CD4-positive, alpha-beta T cell treated with Interleukin-17A for 4 hours (primary cell): Measurements from ENCODE around the gene OR5I1.
"Not testable (repeated sequence)": the region's sequence is repeated elsewhere in the genome, so short reads cannot be mapped to it uniquely, and the experiment has no call there.

ENCODE experiments used
- DNase-seq: peaks from one replicate; pipeline ENCODE4 v3.0.0-alpha.2; 2020; ENCODE audit warnings: mixed read lengths

The OR5I1 gene

DNA sequence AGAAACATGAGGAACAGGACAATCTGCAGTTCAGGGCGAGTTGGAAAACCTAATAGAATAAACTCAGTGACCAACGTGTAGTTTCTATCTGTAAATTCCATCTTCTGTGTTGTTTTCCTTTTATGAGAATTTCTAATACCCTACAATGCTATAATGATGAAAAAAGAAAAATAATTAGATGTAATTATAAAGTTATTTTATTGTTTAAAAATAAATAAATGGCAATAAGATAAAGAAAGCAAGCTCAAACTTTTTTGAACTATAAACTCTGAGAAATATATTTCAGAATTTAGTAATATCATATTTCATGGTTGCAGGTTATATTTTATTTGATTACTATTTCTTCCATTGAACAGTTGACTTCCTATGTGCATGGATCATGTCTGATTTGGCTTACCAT, at the start of gene OR5I1:
OR5I1 (minus strand) TSS at position 101 of the 400 bp plus-strand sequence; CDS start at position 101, 0 bp downstream.
- no peak for DNase-seq

DNA sequence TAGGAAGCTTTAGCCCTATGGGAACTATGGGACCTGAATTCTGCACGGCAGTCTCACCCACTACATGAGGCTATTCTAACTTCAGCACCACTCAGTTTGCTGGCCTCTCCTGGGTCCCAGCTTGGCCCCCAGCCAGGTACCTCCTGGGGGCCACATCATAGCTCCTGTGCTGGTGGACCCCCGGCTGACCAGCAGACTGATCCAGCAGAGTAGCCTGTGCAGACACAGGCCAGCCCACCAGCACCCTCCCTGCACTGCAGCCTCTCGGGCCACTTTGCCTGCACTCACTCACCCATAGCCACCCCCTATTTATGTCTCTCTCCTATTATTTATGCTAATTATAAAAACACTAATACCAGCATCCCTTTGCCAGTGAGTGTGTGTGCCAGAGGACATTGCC, 34.7 kb upstream of the OR5I1 start:
- DNase-seq: no peak

DNA sequence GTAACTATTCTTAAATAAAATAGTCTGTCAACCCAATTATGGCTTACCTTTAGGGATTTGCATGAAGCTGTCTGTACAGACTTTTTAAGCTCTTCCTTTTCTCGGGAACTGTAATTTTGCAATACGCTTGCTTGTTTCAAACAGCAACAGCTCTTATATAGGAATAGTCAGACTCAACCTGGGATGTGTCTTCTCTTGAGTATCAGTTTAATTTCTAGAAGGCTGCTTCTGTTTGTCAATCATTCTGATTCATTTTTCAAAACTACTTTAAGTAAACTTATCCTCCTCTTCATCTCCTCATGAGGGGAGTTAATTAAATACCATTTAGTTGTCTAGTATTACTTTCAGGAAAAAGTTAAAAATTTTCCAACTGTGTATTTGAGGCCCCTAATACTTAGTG, 33.6 kb upstream of the OR5I1 start, which contains the start of gene OR10AG1:
OR10AG1 (minus strand) TSS at position 101 of the 400 bp plus-strand sequence; CDS start at position 63, 38 bp downstream.
- no peak for DNase-seq

DNA sequence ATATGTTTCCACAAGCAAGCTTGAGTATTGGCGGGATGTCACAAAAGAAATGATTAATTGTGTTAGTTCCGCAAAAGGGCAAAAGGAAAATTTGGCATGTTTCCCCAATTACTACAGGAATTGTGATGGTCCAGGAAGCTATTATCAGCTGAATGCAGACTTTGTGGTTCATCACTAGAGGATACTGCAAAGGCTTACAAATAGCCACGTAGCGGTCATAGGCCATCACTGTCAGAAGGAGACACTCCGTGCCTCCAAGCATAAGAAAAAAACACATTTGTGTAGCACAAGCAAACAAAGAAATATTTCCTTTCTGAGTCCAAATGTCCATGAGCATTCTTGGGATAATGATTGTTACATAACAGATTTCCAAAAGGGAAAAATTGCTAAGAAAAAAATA, 31.7 kb upstream of the OR5I1 start:
- DNase-seq: no peak

DNA sequence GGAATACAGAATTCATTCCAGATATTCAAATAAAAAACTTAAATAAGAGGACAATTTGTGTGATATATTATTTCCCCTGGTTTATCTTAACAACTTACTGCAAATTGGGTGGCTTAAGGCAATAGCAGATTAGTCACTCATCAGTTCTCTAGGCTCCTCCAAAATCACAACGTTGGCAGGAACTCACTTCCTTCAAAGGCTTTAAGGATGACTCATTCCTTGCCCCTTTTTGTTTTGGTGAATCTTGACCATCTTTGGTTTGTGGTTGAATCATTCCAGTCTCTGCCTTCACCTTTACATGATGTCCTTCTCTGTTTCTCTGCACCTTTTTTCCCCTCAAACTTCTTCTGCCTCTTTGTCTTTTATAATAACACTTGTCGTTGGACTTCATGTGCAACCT, 30.2 kb upstream of the OR5I1 start:
- DNase-seq: no peak

DNA sequence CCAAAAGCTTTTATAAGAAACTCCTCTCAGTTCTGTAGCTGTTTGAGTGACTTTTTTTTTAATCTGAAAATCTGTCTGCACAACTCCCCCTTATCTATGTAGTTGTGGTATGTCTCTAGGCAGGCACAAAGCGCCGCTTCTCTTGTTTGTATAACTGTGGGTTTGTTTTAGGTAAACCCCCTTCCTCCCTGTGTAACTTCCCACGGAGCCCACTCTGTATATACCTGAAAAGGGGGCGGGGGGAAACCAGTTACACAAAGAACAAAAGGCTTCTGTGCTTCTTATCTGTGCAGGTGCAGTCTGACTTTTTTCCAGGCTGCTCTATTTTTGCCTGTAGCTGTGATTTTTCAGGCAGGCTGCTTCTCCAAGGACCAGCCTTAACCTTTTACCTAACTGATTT, 20.3 kb upstream of the OR5I1 start:
- no peak for DNase-seq

DNA sequence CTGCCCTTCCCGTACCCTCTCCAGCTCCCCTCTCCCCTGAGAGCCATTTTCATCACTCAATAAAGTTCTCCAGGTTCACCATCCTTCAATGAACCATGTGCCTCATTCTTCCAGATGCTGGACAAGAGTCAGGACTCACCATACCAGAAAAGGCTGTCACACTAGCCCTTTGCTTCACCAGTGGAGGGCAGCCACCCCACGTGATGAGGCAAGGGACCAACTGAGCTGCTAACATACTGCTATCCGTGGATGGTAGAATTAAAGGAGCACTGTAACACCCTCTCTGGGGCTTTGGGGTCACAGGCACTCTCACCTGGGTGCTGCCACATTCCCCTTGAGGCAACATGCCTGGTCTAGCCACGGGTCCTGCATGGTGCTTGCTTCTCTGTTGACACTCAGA, 13.1 kb upstream of the OR5I1 start:
- DNase-seq: no peak

DNA sequence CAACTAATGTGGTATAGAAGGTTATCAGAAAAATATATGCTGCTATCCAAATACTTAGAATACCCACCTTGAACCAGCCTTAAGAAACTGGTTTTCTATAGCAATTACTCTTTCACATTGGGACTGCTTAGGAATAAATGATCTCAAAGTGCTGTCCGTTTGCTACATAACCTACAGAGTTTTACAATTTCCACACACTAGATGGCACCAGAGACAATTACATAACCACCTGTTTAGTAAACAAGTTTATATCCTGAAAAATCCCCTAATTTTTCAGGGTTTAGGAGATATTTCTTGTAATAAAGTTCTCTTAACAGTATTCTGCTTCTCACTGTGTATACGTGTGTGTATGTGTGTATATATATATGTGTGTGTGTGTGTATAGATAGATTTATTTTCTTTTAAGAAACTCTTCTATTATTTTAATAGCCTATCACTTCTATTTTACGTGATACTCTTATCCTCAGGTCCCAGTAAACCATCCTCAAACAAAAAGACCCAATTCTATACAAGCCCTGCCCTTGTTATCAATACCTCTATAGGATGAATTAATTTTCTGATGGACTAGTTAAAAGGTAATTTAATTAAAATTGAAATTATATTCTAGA, 6.7 kb upstream of the OR5I1 start:
- no peak for DNase-seq

DNA sequence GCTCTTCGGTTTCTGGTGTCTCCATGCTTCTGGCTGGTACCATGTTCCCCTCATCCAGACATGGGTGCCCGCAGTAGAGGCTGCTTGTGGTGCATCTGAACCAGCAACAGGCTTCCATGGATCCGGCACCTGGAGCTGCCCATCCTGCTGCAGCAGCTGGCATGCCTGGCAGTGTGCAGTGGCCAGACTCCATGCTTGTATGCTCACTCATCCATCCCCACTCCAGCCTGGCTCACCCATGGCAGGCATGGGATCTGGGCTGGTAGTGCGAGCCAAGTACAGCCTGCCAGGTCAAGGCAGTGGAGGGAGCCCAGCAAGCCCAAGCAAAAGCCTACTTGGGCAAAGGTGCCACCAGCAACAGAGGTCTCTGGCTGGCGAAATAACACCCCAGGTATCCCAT, 15.7 kb downstream of the OR5I1 start:
- no peak for DNase-seq

DNA sequence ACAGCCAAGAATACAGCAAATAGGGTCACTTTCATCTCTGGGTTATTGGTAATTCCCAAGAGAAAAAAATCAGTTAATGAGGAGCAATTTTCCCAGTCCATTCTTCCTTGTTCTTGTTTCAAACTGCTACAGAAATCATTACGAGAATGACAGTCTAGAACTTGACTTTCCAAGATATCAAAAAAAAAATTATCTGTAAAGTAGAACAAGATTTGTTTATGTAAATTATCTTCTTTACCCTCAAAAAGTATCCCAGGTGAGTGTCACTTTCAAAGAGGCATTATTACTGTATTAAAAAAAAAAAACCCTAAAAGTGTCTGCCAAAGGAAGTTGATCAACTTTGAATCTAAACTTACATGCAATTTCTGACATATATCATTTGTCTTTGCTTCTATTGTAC, 21.7 kb downstream of the OR5I1 start, which contains the start of gene OR5W2:
OR5W2 (minus strand) TSS at position 101 of the 400 bp plus-strand sequence; CDS start at position 101, 0 bp downstream.
- DNase-seq: no peak

DNA sequence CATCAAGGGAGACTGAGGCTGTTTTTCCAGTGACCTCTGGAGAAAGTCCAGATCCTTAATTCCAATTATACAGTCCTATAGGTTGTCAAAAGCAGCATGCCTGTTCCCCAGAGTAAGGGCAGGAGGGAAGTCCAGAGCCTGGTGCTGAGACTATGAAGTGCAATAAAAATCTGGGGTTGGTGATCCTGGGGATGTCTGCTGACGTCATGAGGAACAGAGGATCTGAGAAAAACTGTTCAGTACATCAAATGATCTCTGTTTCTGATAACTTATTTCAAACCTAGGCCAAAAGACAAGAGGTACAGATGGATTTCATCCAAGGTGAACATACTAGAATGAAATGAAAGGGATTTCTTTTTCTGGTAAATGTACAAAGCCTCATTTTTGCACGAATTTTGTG, 33.9 kb downstream of the OR5I1 start:
- no peak for DNase-seq

DNA sequence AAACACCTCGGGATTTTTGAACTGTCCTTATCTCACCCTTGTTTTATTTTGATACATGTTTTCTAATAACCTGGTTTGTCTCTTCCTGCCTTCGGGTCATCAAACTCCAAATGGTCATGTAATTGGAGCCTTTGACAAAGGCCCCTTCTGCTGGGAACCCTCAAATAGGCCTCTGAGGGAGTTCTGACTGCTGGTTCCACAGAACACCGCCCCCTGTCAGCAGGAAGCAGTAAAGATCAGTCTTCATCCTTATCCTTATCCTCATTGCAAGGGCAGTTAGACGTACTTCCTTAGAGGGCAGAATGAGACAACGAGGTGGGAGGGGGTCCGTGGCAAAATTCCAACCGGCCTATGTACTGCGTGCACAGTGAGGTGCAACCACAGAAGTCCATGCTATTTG, 41.0 kb downstream of the OR5I1 start:
- no peak for DNase-seq

DNA sequence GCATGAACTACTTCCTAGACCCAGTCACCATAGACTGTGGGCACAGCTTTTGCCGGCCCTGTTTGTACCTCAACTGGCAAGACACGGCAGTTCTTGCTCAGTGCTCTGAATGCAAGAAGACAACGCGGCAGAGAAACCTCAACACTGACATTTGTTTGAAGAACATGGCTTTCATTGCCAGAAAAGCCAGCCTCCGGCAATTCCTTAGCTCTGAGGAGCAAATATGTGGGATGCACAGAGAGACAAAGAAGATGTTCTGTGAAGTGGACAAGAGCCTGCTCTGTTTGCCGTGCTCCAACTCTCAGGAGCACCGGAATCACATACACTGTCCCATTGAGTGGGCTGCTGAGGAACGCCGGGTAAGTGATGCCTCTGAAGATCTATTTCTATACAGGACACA, 50.7 kb downstream of the OR5I1 start:
- not testable (repeated sequence) for DNase-seq
